IMR-90 (cell line): ENCODE data around the gene WWC1.

Source experiments
- CTCF ChIP-seq: conservative IDR thresholded peaks from 2 replicates; pipeline ENCODE4 v1.5.1; 2012; ENCODE audit warnings: mild to moderate bottlenecking, low read depth, low read length, improper control_type of control experiment
- MAFK ChIP-seq: IDR thresholded peaks from 2 replicates; pipeline ENCODE4 v1.6.1; 2012; ENCODE audit warnings: low read depth, low read length, improper control_type of control experiment
- POLR2A ChIP-seq: IDR thresholded peaks from 2 replicates; pipeline ENCODE4 v1.6.1; 2012; ENCODE audit warnings: mild to moderate bottlenecking, low read depth, low read length
- TF ChIP-seq, protein P1 (sequence below): fragments of 150-350 bp; IDR thresholded peaks from 2 replicates; pipeline ENCODE4 v1.6.1; 2016; ENCODE audit warnings: low read depth, mild to moderate bottlenecking, low read length, moderate library complexity, borderline replicate concordance

GRCh38 chr5:168424594-168425323 is 133.3 kb downstream of the WWC1 start:
- no peak for TF ChIP-seq CTCF
- TF ChIP-seq, protein P1, sequence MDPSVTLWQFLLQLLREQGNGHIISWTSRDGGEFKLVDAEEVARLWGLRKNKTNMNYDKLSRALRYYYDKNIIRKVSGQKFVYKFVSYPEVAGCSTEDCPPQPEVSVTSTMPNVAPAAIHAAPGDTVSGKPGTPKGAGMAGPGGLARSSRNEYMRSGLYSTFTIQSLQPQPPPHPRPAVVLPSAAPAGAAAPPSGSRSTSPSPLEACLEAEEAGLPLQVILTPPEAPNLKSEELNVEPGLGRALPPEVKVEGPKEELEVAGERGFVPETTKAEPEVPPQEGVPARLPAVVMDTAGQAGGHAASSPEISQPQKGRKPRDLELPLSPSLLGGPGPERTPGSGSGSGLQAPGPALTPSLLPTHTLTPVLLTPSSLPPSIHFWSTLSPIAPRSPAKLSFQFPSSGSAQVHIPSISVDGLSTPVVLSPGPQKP, result no peak
- no peak for TF ChIP-seq MAFK
- no peak for TF ChIP-seq POLR2A
